Upper lobe of right lung (tissue), 1 donor: Measurements from ENCODE around the gene GTF3C1. TPM values are rescaled to one million over a fixed set of nuclear protein-coding genes. Genes with fewer than 3 reads are reported as not detected.
A peak's percentile ranks its signal among the peaks of the same experiment; 100 is the strongest.

Experiments
- ATAC-seq: fragments of 200-7000 bp; cut with Tn5 transposase; one replicate; pipeline ENCODE4 v1.9.1; 2020; ENCODE audit warnings: mild to moderate bottlenecking, moderate library complexity
- DNase-seq: peaks from one replicate; pipeline ENCODE4 v3.0.0-alpha.2; 2020
- H3K27ac ChIP-seq: fragments of 200-600 bp; one replicate; pipeline ENCODE4 v1.8.0; 2022
- H3K27me3 ChIP-seq: fragments of 200-600 bp; one replicate; pipeline ENCODE4 v1.8.0; 2022; ENCODE audit warnings: mild to moderate bottlenecking
- H3K36me3 ChIP-seq: fragments of 200-600 bp; one replicate; pipeline ENCODE4 v1.8.0; 2022
- H3K4me1 ChIP-seq: fragments of 200-600 bp; one replicate; pipeline ENCODE4 v1.8.0; 2022
- H3K4me3 ChIP-seq: fragments of 200-600 bp; one replicate; pipeline ENCODE4 v1.8.0; 2022; ENCODE audit warnings: mild to moderate bottlenecking
- H3K9me3 ChIP-seq: fragments of 200-600 bp; one replicate; pipeline ENCODE4 v1.8.0; 2022
- intact Hi-C: fragments of 100-400 bp; cut with DNase I; formaldehyde crosslinking; loops from one replicate; pipeline ENCODE4 v1.11.0; 2022
- total RNA-seq: library from RNA; stranded (reverse); fragmentation: NEBNext Ultra II Directional; extraction: Animal tissue kit (Norgen Biotek cat#: 25700); gene quantifications from one replicate; pipeline ENCODE4 v1.2.1, GENCODE V29; 2021
- TF ChIP-seq, protein P1 (sequence below): fragments of 200-600 bp; IDR thresholded peaks from one replicate; pipeline ENCODE4 v1.8.0; 2022; ENCODE audit warnings: antibody characterized with exemption
- donor health status: DM: no; HTN: yes; CAD: no; lungs with severe emphysema.

GTF3C1 gene
- total RNA-seq, 1 donor from 2014 or later, result 55.0 TPM

DNA sequence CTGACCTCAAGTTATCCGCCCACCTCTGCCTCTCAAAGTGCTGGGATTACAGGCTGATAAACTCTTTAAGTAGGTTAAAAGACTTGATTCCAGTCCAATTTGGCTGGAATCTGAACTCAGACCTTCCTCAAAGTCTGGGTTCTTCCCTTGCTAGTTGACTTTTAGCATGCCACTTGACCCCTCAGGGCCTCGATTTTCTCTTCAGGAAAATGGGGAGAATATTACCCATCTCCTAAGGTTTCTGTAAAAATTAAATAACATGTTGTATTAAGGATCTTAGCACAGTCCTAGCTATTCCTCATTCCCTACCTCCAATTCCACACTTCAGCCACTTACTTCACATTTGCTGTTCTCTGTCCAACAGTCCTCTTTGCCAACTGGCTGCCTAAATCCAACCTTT is 1.9 kb downstream of the GTF3C1 start:
- no peak overlapping the region for H3K27ac ChIP-seq
- intact Hi-C loops, result no loop called here
- TF ChIP-seq, protein P1, sequence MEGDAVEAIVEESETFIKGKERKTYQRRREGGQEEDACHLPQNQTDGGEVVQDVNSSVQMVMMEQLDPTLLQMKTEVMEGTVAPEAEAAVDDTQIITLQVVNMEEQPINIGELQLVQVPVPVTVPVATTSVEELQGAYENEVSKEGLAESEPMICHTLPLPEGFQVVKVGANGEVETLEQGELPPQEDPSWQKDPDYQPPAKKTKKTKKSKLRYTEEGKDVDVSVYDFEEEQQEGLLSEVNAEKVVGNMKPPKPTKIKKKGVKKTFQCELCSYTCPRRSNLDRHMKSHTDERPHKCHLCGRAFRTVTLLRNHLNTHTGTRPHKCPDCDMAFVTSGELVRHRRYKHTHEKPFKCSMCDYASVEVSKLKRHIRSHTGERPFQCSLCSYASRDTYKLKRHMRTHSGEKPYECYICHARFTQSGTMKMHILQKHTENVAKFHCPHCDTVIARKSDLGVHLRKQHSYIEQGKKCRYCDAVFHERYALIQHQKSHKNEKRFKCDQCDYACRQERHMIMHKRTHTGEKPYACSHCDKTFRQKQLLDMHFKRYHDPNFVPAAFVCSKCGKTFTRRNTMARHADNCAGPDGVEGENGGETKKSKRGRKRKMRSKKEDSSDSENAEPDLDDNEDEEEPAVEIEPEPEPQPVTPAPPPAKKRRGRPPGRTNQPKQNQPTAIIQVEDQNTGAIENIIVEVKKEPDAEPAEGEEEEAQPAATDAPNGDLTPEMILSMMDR, result no peak
- DNase-seq (no peak), ATAC-seq (no peak)
- no peaks in the 10 kb centered on the region for H3K9me3 ChIP-seq
- peaks cover 27% of the 10 kb centered on the region for H3K4me1 ChIP-seq
- no peak overlapping the region for H3K4me3 ChIP-seq
- peaks cover 27% of the 10 kb centered on the region for H3K36me3 ChIP-seq
- no peaks in the 10 kb centered on the region for H3K27me3 ChIP-seq

DNA sequence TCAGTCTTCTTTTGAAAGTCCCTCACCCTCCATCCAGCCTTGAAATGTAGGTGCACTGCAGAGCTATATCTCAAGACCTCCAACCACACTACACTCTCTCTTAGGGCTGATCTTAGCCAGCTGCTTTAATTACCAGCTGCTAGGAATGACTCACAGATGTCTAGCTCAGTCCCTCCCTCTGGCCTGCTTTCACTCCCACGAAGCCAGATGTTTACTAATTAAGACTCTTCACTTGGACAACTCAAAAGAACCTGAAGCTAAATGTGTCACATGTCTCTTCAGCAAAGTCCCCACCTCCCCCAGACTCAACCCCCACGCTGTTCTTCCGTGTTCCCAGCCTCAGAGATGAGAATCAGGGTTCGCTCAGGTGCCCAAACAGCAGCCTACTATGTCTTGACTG is 2.6 kb downstream of the GTF3C1 start:
- Histone ChIP-seq H3K27me3 (no peaks in the 10 kb centered on the region), H3K4me3 (no peak overlapping the region), H3K4me1 (peaks cover 27% of the 10 kb centered on the region), H3K9me3 (no peaks in the 10 kb centered on the region), H3K36me3 (peaks cover 34% of the 10 kb centered on the region), H3K27ac (no peak overlapping the region)
- DNase-seq (no peak), ATAC-seq (no peak)
- intact Hi-C loops, result no loop called here
- TF ChIP-seq, protein P1, result no peak

DNA sequence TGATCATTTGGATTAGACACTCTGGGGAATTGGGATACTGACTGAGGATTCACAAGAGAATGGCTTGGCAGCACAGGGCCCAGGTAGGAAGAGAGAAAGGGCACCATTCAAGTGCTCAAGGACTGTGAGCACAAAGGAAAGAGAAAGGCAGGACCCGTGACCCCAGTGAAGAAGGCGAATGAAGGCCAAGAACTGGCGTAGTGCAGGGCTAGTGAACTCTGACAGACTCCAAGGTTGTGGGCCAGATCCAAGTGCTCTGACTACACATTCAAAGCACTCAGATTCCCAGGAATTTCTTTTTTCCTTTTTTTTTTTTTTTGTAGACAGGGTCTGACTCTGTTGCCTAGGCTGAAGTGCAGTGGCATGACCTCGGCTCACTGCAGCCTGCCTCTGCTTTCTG is 5.0 kb downstream of the GTF3C1 start:
- Histone ChIP-seq H3K4me1 (peaks cover 21% of the 10 kb centered on the region), H3K27me3 (no peaks in the 10 kb centered on the region), H3K9me3 (no peaks in the 10 kb centered on the region), H3K27ac (no peak overlapping the region), H3K4me3 (no peak overlapping the region), H3K36me3 (peaks cover 59% of the 10 kb centered on the region)
- intact Hi-C loops, result no loop called here
- TF ChIP-seq, protein P1, result no peak
- no peak for DNase-seq
- no peak for ATAC-seq

DNA sequence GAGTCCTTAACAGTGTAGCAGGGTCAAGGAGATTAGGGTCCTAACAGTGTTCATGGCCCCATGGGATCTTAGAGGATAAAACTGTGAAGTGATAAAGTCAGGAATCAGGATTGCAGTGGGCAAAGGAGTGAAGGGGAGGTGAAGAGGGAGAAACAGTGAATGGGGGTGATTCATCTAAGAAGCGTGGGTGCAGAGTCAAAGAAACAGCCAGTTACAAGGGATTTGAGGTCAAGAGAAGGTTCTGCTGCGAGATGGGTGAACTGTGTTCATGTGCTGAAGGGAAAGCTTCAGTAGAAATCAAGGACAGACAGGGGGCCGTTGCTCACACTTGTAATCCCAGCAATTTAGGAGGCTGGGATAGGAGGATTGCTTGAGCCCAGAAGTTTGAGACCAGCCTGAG is 5.9 kb downstream of the GTF3C1 start:
- intact Hi-C loops, result no loop called here
- no peak overlapping the region for H3K27ac ChIP-seq
- H3K4me1 ChIP-seq, result peaks cover 18% of the 10 kb centered on the region
- DNase-seq (peak; percentile 3), ATAC-seq (no peak)
- H3K9me3 ChIP-seq, result no peaks in the 10 kb centered on the region
- peaks cover 66% of the 10 kb centered on the region for H3K36me3 ChIP-seq
- no peak overlapping the region for H3K4me3 ChIP-seq
- no peaks in the 10 kb centered on the region for H3K27me3 ChIP-seq
- TF ChIP-seq, protein P1, result no peak

DNA sequence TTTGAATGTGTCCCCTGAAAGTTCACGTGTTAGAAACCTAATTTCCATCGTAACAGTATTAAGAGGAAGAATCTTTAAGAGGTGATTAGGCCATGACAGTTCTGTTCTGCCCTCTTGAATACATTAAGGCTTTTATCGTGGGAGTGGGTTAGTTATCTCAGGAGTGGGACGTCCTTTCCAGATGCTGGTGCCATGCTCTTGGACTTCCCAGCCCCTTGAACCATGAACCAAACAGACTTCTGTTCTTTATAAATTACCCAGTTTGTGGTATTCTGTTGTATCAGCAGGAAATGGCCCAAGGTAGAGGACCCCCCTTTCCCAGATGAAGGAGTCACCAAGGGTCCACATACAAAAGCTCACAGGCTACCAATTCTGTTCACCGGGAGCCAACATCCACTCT is 10.1 kb downstream of the GTF3C1 start:
- TF ChIP-seq, protein P1, result no peak
- Histone ChIP-seq H3K4me3 (no peak overlapping the region), H3K36me3 (peaks cover 97% of the 10 kb centered on the region), H3K4me1 (no peaks in the 10 kb centered on the region), H3K27ac (no peak overlapping the region), H3K27me3 (no peaks in the 10 kb centered on the region), H3K9me3 (no peaks in the 10 kb centered on the region)
- intact Hi-C loops, result no loop called here
- no peak for DNase-seq
- no peak for ATAC-seq

DNA sequence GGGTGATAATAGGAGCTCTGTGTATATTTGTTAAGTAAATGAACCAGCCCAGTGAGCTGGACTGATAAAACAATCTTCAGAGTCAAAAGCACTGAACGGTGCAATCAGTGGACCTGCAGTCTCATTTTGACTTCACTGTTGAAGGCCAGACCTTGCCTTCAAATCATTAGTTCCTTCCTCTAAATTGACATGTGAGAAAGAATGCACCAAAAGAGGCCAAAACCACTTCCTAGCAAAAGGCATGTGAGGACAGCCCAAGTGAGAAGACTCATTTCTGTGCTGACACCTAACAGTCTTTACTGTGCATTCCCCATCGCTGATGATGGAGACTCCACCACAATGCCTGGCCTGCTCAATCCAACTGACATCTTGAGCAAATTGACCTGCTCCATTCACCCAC is 10.6 kb downstream of the GTF3C1 start:
- ATAC-seq (no peak), DNase-seq (no peak)
- no peak overlapping the region for H3K4me3 ChIP-seq
- TF ChIP-seq, protein P1, result no peak
- H3K36me3 ChIP-seq, result peaks cover 97% of the 10 kb centered on the region
- no peaks in the 10 kb centered on the region for H3K4me1 ChIP-seq
- no peaks in the 10 kb centered on the region for H3K27me3 ChIP-seq
- intact Hi-C loops, result no loop called here
- H3K27ac ChIP-seq, result no peak overlapping the region
- H3K9me3 ChIP-seq, result no peaks in the 10 kb centered on the region
